Keratinocyte (primary cell): ENCODE results near the gene CHAF1A. TPM values are rescaled to one million over a fixed set of nuclear protein-coding genes. Genes with fewer than 3 reads are reported as not detected.

Experiments used
- DNase-seq: peaks from one replicate; pipeline ENCODE4 v3.0.0-alpha.2; 2011; ENCODE audit warnings: low read depth, missing footprints, low spot score
- FAIRE-seq: peaks from 2 replicates; lab custom pipeline; 2011; peaks lifted over from hg19 to GRCh38; lab: Jason Lieb, UNC
- H2AFZ ChIP-seq: 2 replicates; pipeline ENCODE4 v1.6.0; 2012; ENCODE audit warnings: low read length, control low read depth, inconsistent platforms; ENCODE audit not compliant: control insufficient read depth
- H3K27ac ChIP-seq: 2 replicates; pipeline ENCODE4 v1.5.1; 2011; ENCODE audit warnings: low read length; ENCODE audit not compliant: control insufficient read depth, insufficient read depth
- H3K27me3 ChIP-seq: 3 replicates; pipeline ENCODE4 v1.6.0; 2011; ENCODE audit warnings: low read length; ENCODE audit not compliant: control insufficient read depth, insufficient read depth; ENCODE audit errors: extremely low read depth
- H3K36me3 ChIP-seq, 2 experiments: 2 replicates in 1 of 2; 3 replicates in 1 of 2; pipeline ENCODE4 v1.5.1; 2011; ENCODE audit warnings: low read length in 2 of 2, mild to moderate bottlenecking in 1 of 2; ENCODE audit not compliant: control insufficient read depth in 2 of 2, insufficient read depth in 2 of 2; ENCODE audit errors: extremely low read depth in 1 of 2
- H3K4me1 ChIP-seq: 3 replicates; pipeline ENCODE4 v1.5.1; 2011; ENCODE audit warnings: low read length; ENCODE audit not compliant: control insufficient read depth, insufficient read depth; ENCODE audit errors: extremely low read depth
- H3K4me2 ChIP-seq: 3 replicates; pipeline ENCODE4 v1.6.0; 2011; ENCODE audit warnings: low read depth, low read length; ENCODE audit not compliant: control insufficient read depth, insufficient read depth; ENCODE audit errors: extremely low read depth
- H3K4me3 ChIP-seq, 3 experiments: fragments of 200-600 bp in 1 of 3; sonication (generic) in 1 of 3; 2 replicates in 2 of 3; 3 replicates in 1 of 3; pipeline ENCODE4 v1.5.1; 2011 to 2016; ENCODE audit warnings: low read length in 3 of 3, mild to moderate bottlenecking in 3 of 3, control low read depth in 2 of 3, inconsistent platforms in 1 of 3, low read depth in 1 of 3, mixed read lengths in 1 of 3, mixed run types in 1 of 3, moderate library complexity in 1 of 3; ENCODE audit not compliant: control insufficient read depth in 2 of 3, insufficient read depth in 2 of 3; ENCODE audit errors: extremely low read depth in 1 of 3
- H3K79me2 ChIP-seq: 2 replicates; pipeline ENCODE4 v1.6.0; 2012; ENCODE audit warnings: low read length; ENCODE audit not compliant: control insufficient read depth, insufficient read depth
- H3K9ac ChIP-seq: 3 replicates; pipeline ENCODE4 v1.6.0; 2011; ENCODE audit warnings: low read length; ENCODE audit not compliant: control insufficient read depth, insufficient read depth; ENCODE audit errors: extremely low read depth
- H3K9me1 ChIP-seq: 3 replicates; pipeline ENCODE4 v1.6.0; 2011; ENCODE audit warnings: low read length; ENCODE audit not compliant: control insufficient read depth, insufficient read depth; ENCODE audit errors: extremely low read depth
- H3K9me3 ChIP-seq: 2 replicates; pipeline ENCODE4 v1.5.1; 2012; ENCODE audit warnings: low read depth, low read length; ENCODE audit not compliant: control insufficient read depth
- H4K20me1 ChIP-seq: 3 replicates; pipeline ENCODE4 v1.6.0; 2011; ENCODE audit warnings: low read length; ENCODE audit not compliant: control insufficient read depth, insufficient read depth; ENCODE audit errors: extremely low read depth
- CTCF ChIP-seq, 3 experiments: IDR thresholded peaks in 1 of 3; conservative IDR thresholded peaks in 1 of 3; optimal IDR thresholded peaks in 1 of 3; 2 replicates in 2 of 3; 3 replicates in 1 of 3; pipeline versions ENCODE3 to v1.5.1; 2011; ENCODE audit warnings: low read length in 3 of 3, mild to moderate bottlenecking in 3 of 3, moderate library complexity in 2 of 3, control low read depth in 1 of 3, inconsistent platforms in 1 of 3; ENCODE audit not compliant: insufficient read depth in 2 of 3; ENCODE audit errors: extremely low read depth in 1 of 3
- EZH2 ChIP-seq: IDR thresholded peaks from one replicate; pipeline ENCODE4 v1.6.1; 2012; ENCODE audit warnings: inconsistent platforms, mild to moderate bottlenecking, low read length, moderate library complexity
- dilution Hi-C: fragments of 300-500 bp; cut with MboI; formaldehyde crosslinking; loops from one replicate; pipeline ENCODE4 v1.7.0; 2020; ENCODE audit warnings: low sequenced_read_pairs; ENCODE audit not compliant: extremely low pct_ligation_motif_present
- polyA plus RNA-seq, 5 experiments: library from polyadenylated mRNA; depleted of rRNA in 3 of 5; stranded (reverse) in 3 of 5; stranded (forward) in 1 of 5; unstranded in 1 of 5; fragments of >200 nt; gene quantifications; 1 replicate in 1 of 5; 2 replicates in 3 of 5; 3 replicates in 1 of 5; pipeline versions ENCODE4 v1.2.1 to v1.2.3, GENCODE V29; 2011 to 2012; ENCODE audit warnings: missing spikeins in 2 of 5, low read depth in 1 of 5, low replicate concordance in 1 of 5

CHAF1A gene
- polyA plus RNA-seq, 1 donor (not counting 4 experiments of a cell fraction or from before 2014, with no cell fraction given): 10.6 TPM

- TF ChIP-seq CTCF (optimal IDR thresholded peaks at IDR 0.05 in 1 of 3, IDR thresholded peaks at IDR 0.05 in 1 of 3, conservative IDR thresholded peaks at IDR 0.05 in 1 of 3; ENCODE audit: extremely low read depth in 1 of 3, insufficient read depth in 2 of 3, low read length in 3 of 3) (no peak), EZH2 (no peak)
- Histone ChIP-seq H3K9ac (no peak overlapping the region), H3K4me1 (peaks cover 24% of the 10 kb centered on the region), H3K79me2 (peaks cover 43% of the 10 kb centered on the region), H4K20me1 (no peaks in the 10 kb centered on the region), H3K4me2 (no peak overlapping the region), H3K4me3 (no peak overlapping the region), H3K27me3 (no peaks in the 10 kb centered on the region), H2AFZ (no peak overlapping the region), H3K9me1 (no peaks in the 10 kb centered on the region), H3K36me3 (peaks cover 28 to 30% of the 10 kb centered on the region in 2 experiments), H3K9me3 (no peaks in the 10 kb centered on the region), H3K27ac (no peak overlapping the region)
- FAIRE-seq (no peak), DNase-seq (no peak)
- dilution Hi-C loops: no loop called here
Measured at GRCh38 chr19:4367781-4368127, 34.7 kb upstream of the CHAF1A start.

GRCh38 chr19:4368128-4368820, 34.2 kb upstream of the CHAF1A start:
- DNase-seq (no peak), FAIRE-seq (no peak)
- Histone ChIP-seq H4K20me1 (no peaks in the 10 kb centered on the region), H3K9me1 (no peaks in the 10 kb centered on the region), H3K27ac (peak overlapping the region; percentile 84), H3K4me1 (peaks cover 24% of the 10 kb centered on the region), H2AFZ (no peak overlapping the region), H3K4me2 (peak overlapping the region; percentile 67), H3K36me3 (peaks cover 24 to 28% of the 10 kb centered on the region in 2 experiments), H3K4me3 (no peak overlapping the region), H3K9me3 (no peaks in the 10 kb centered on the region), H3K79me2 (peaks cover 49% of the 10 kb centered on the region), H3K9ac (peak overlapping the region; percentile 28), H3K27me3 (no peaks in the 10 kb centered on the region)
- dilution Hi-C loops: no loop called here
- TF ChIP-seq CTCF (optimal IDR thresholded peaks at IDR 0.05 in 1 of 3, IDR thresholded peaks at IDR 0.05 in 1 of 3, conservative IDR thresholded peaks at IDR 0.05 in 1 of 3; ENCODE audit: extremely low read depth in 1 of 3, insufficient read depth in 2 of 3, low read length in 3 of 3) (no peak), EZH2 (no peak)
